Measurements from ENCODE around the gene WDR20. TPM values are rescaled to one million over a fixed set of nuclear protein-coding genes. Genes with fewer than 3 reads are reported as not detected.
"Not testable (repeated sequence)": the region's sequence is repeated elsewhere in the genome, so short reads cannot be mapped to it uniquely, and the experiment has no call there.

The WDR20 gene
- total RNA-seq, 2 experiments from 2014 or later = 32.6 to 33.6 TPM

GRCh38 chr14:102235275-102235897 lies 95.7 kb downstream of the WDR20 start:
- Mint-ChIP-seq H3K9me3 (ENCODE audit: low read depth) (no peaks in the 10 kb centered on the region), H3K27ac (no peak overlapping the region), H3K27me3 (no peaks in the 10 kb centered on the region), H3K36me3 (no peaks in the 10 kb centered on the region), H3K4me3 (no peak overlapping the region), H3K4me1 (no peaks in the 10 kb centered on the region)
- DNase-seq (peak; percentile 84), ATAC-seq (peak; percentile 99)
- CTCF ChIA-PET = interaction anchor here (3.5 kb wide), 1 partner anchor 80 kb away, joined by 16 read pairs; no protein-coding TSS in a partner anchor

DNA sequence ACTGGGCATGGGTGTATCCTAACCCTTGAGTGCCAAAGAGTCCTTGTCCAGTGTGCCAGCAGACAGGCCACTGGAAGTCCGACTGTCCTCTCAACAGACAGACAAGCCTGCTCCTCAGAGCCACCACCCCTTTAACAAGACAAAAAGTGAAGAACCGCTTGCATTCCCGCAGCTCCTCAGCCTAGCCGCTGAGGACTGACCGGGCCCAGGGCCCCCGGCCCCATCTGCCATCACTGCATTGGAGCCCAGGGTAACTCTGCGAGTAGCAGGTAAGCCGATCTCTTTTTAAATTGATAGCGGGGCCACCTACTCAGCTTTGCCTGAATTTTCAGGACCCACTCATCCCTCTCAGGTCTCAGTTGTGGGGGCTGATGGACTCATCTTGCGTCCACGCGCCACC lies 96.3 kb downstream of the WDR20 start:
- no peak for DNase-seq
- no peak for ATAC-seq
- Mint-ChIP-seq H3K27ac (no peak overlapping the region), H3K27me3 (no peaks in the 10 kb centered on the region), H3K4me3 (no peak overlapping the region), H3K4me1 (no peaks in the 10 kb centered on the region), H3K36me3 (no peaks in the 10 kb centered on the region), H3K9me3 (ENCODE audit: low read depth) (no peaks in the 10 kb centered on the region)
- CTCF ChIA-PET = interaction anchor here (1.4 to 3.5 kb wide), 2 partner anchors 79 to 289 kb away, joined by 3 to 16 read pairs; no protein-coding TSS in a partner anchor

GRCh38 chr14:102238131-102238530 lies 98.4 kb downstream of the WDR20 start:
- no peak for ATAC-seq
- no peaks in the 10 kb centered on the region for H3K4me1 Mint-ChIP-seq
- H3K4me3 Mint-ChIP-seq = no peak overlapping the region
- no peaks in the 10 kb centered on the region for H3K9me3 Mint-ChIP-seq (ENCODE audit: low read depth)
- CTCF ChIA-PET = interaction anchor here (1.8 to 3.5 kb wide), 2 partner anchors 77 to 142 kb away, joined by 5 to 16 read pairs; no protein-coding TSS in a partner anchor
- no peak overlapping the region for H3K27ac Mint-ChIP-seq
- no peaks in the 10 kb centered on the region for H3K36me3 Mint-ChIP-seq
- no peaks in the 10 kb centered on the region for H3K27me3 Mint-ChIP-seq
- DNase-seq = no peak

- Mint-ChIP-seq H3K36me3 (no peaks in the 10 kb centered on the region), H3K4me3 (no peak overlapping the region), H3K27ac (no peak overlapping the region), H3K4me1 (no peaks in the 10 kb centered on the region), H3K27me3 (no peaks in the 10 kb centered on the region), H3K9me3 (ENCODE audit: low read depth) (no peaks in the 10 kb centered on the region)
- ATAC-seq = no peak
- CTCF ChIA-PET = interaction anchor here (3.5 kb wide), 1 partner anchor 76 kb away, joined by 16 read pairs; no protein-coding TSS in a partner anchor
- DNase-seq = no peak
Observed at GRCh38 chr14:102238766-102239165, 99.1 kb downstream of the WDR20 start.

DNA sequence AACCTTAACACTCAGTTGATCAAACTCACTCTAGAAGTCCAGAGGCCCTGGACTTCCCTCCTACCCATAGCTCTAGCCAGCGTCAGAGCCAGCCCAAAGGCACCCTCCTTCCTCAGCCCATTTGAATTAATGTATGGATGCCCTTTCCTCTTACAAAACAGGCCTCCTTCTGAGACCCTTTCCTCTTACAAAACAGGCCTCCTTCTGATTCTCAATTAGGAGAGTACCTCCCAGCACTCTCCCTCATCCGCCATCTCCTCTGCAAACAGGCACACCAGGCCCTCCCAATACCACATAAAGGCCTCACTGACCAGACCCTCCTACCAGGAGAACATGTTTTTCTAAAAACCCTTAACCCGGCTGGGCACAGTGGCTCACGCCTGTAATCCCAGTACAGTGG lies 99.5 kb downstream of the WDR20 start:
- no peaks in the 10 kb centered on the region for H3K9me3 Mint-ChIP-seq (ENCODE audit: low read depth)
- DNase-seq = no peak
- no peaks in the 10 kb centered on the region for H3K36me3 Mint-ChIP-seq
- H3K4me3 Mint-ChIP-seq = no peak overlapping the region
- H3K4me1 Mint-ChIP-seq = no peaks in the 10 kb centered on the region
- ATAC-seq = no peak
- CTCF ChIA-PET = interaction anchor here (3.5 kb wide), 1 partner anchor 76 kb away, joined by 16 read pairs; no protein-coding TSS in a partner anchor
- no peak overlapping the region for H3K27ac Mint-ChIP-seq
- H3K27me3 Mint-ChIP-seq = no peaks in the 10 kb centered on the region

GRCh38 chr14:102240481-102240880 lies 100.8 kb downstream of the WDR20 start:
- not testable (repeated sequence) for H3K4me1 Mint-ChIP-seq; H3K4me3 Mint-ChIP-seq; H3K9me3 Mint-ChIP-seq (ENCODE audit: low read depth)

GRCh38 chr14:102241147-102241546 lies 101.5 kb downstream of the WDR20 start:
- Mint-ChIP-seq H3K9me3 (ENCODE audit: low read depth) (no peaks in the 10 kb centered on the region), H3K27ac (no peak overlapping the region), H3K27me3 (no peaks in the 10 kb centered on the region), H3K4me3 (no peak overlapping the region), H3K36me3 (no peaks in the 10 kb centered on the region), H3K4me1 (no peaks in the 10 kb centered on the region)
- CTCF ChIA-PET = interaction anchor here (0.6 kb wide), 1 partner anchor 1092 kb away, joined by 3 read pairs; no protein-coding TSS in a partner anchor
- ATAC-seq (no peak), DNase-seq (no peak)

More at GRCh38 chr14:102240481-102240880, 100.8 kb downstream of the WDR20 start:
- H3K27ac Mint-ChIP-seq, DNase-seq, ATAC-seq, H3K36me3 Mint-ChIP-seq, H3K27me3 Mint-ChIP-seq, CTCF ChIA-PET: not testable (repeated sequence)

DNA sequence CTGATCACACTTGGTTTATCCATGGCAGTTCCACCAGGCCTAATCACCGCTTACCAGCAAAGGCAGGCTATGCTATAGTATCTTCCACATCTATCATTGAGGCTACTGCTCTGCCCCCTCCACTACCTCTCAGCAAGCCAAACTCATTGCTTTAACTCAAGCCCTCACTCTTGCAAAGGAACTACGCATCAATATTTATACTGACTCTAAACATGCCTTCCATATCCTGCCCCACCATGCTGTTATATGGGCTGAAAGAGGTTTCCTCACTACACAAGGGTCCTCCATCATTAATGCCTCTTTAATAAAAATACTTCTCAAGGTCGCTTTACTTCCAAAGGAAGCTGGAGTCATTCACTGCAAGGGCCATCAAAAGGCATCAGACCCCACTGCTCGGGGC lies 104.1 kb downstream of the WDR20 start:
- H3K36me3 Mint-ChIP-seq; H3K27ac Mint-ChIP-seq; H3K9me3 Mint-ChIP-seq (ENCODE audit: low read depth); H3K4me1 Mint-ChIP-seq; H3K4me3 Mint-ChIP-seq; DNase-seq; ATAC-seq; CTCF ChIA-PET; H3K27me3 Mint-ChIP-seq: not testable (repeated sequence)

GRCh38 chr14:102246071-102246470 lies 106.4 kb downstream of the WDR20 start:
- Mint-ChIP-seq H3K4me3 (no peak overlapping the region), H3K27me3 (no peaks in the 10 kb centered on the region), H3K9me3 (ENCODE audit: low read depth) (no peaks in the 10 kb centered on the region), H3K4me1 (no peaks in the 10 kb centered on the region), H3K27ac (no peak overlapping the region), H3K36me3 (no peaks in the 10 kb centered on the region)
- DNase-seq (no peak), ATAC-seq (no peak)
- CTCF ChIA-PET = no interaction called here

DNA sequence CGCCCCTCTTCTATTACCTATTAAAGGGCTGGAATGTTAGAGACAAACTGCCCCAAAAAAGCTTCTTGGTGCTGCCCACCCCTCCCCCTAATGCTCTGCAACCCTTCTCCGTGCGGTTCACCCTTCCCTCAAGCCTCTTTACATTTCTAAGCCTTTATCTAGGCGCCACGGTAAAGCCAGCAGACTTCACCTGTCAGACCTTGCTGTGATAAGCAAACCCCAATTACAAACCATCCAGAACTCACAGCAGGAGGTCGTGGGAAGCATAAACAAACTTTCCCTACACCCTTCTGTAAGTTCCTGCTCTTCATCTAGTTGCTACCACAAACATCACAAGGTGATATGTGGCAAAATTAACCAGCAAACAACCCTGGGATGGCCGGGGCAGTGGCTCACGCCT lies 108.4 kb downstream of the WDR20 start:
- no peak overlapping the region for H3K4me3 Mint-ChIP-seq
- H3K36me3 Mint-ChIP-seq = no peaks in the 10 kb centered on the region
- CTCF ChIA-PET = interaction anchor here (0.6 kb wide), 1 partner anchor 381 kb away, joined by 3 read pairs; no protein-coding TSS in a partner anchor
- DNase-seq = no peak
- H3K27ac Mint-ChIP-seq = no peak overlapping the region
- ATAC-seq = no peak
- no peaks in the 10 kb centered on the region for H3K4me1 Mint-ChIP-seq
- no peaks in the 10 kb centered on the region for H3K9me3 Mint-ChIP-seq (ENCODE audit: low read depth)
- H3K27me3 Mint-ChIP-seq = no peaks in the 10 kb centered on the region

DNA sequence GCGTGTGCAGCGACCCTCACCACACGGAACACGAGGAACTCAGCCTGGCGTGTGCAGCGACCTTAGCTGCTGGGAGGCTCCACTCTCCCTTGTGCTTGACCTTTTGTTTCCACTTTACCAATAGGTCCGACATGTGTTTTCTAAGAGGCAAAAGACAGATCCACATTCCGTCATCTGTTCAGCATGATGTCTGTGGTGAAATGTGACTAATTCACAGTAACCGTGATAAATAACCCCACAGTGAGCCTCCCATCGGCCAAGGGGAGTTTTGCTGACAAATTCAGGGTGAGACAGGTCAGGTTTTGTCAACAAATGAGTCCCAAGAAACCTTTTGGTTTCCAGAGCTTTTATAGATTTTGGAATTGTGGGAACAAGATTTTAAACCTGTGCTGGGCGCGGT lies 109.3 kb downstream of the WDR20 start:
- H3K9me3 Mint-ChIP-seq (ENCODE audit: low read depth) = no peaks in the 10 kb centered on the region
- H3K36me3 Mint-ChIP-seq = no peaks in the 10 kb centered on the region
- ATAC-seq = no peak
- CTCF ChIA-PET = no interaction called here
- H3K4me1 Mint-ChIP-seq = no peaks in the 10 kb centered on the region
- H3K27ac Mint-ChIP-seq = no peak overlapping the region
- no peaks in the 10 kb centered on the region for H3K27me3 Mint-ChIP-seq
- DNase-seq = no peak
- H3K4me3 Mint-ChIP-seq = no peak overlapping the region

GRCh38 chr14:102249981-102250380 lies 110.3 kb downstream of the WDR20 start:
- no peak overlapping the region for H3K4me3 Mint-ChIP-seq
- H3K4me1 Mint-ChIP-seq = no peaks in the 10 kb centered on the region
- H3K9me3 Mint-ChIP-seq (ENCODE audit: low read depth) = no peaks in the 10 kb centered on the region
- CTCF ChIA-PET = no interaction called here
- H3K27ac Mint-ChIP-seq = no peak overlapping the region
- H3K27me3 Mint-ChIP-seq = no peaks in the 10 kb centered on the region
- no peaks in the 10 kb centered on the region for H3K36me3 Mint-ChIP-seq
- DNase-seq (no peak), ATAC-seq (no peak)

DNA sequence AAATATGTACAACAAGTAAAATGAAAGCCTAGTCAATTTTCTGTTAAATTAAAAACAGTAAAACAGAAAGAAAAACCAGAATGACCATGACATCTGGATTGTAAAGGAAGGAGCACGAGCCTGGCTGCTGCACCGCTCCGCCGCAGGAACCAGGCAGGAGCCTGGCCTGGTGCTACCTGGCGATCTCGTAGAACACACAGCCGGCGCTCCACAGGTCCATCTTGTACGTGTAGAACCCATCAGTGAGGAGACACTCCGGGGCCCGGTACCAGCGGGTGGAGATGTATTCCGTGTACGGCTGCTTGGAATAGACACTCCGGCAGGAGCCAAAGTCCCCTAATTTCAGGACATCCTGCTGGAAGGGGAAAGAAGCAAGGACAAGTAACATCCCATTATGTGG lies 110.9 kb downstream of the WDR20 start:
- CTCF ChIA-PET = no interaction called here
- no peaks in the 10 kb centered on the region for H3K27me3 Mint-ChIP-seq
- H3K4me3 Mint-ChIP-seq = no peak overlapping the region
- H3K27ac Mint-ChIP-seq = no peak overlapping the region
- H3K4me1 Mint-ChIP-seq = no peaks in the 10 kb centered on the region
- ATAC-seq (no peak), DNase-seq (no peak)
- no peaks in the 10 kb centered on the region for H3K9me3 Mint-ChIP-seq (ENCODE audit: low read depth)
- no peaks in the 10 kb centered on the region for H3K36me3 Mint-ChIP-seq

GRCh38 chr14:102251161-102251560 lies 111.5 kb downstream of the WDR20 start:
- no peaks in the 10 kb centered on the region for H3K9me3 Mint-ChIP-seq (ENCODE audit: low read depth)
- no peaks in the 10 kb centered on the region for H3K4me1 Mint-ChIP-seq
- CTCF ChIA-PET = interaction anchor here (1.1 to 1.5 kb wide), 2 partner anchors 9 to 155 kb away, joined by 3 to 4 read pairs; no protein-coding TSS in a partner anchor
- H3K36me3 Mint-ChIP-seq = no peaks in the 10 kb centered on the region
- no peak overlapping the region for H3K4me3 Mint-ChIP-seq
- no peak for DNase-seq
- ATAC-seq = no peak
- no peak overlapping the region for H3K27ac Mint-ChIP-seq
- no peaks in the 10 kb centered on the region for H3K27me3 Mint-ChIP-seq

All from activated CD8-positive, alpha-beta memory T cell treated with anti-CD3 and anti-CD28 coated beads, Interleukin-2, amount 10 ng/mL, durations not matched to agents 7 days and 5 days (primary cell).